ENCODE data around the gene TSKU.

Gene TSKU

DNA sequence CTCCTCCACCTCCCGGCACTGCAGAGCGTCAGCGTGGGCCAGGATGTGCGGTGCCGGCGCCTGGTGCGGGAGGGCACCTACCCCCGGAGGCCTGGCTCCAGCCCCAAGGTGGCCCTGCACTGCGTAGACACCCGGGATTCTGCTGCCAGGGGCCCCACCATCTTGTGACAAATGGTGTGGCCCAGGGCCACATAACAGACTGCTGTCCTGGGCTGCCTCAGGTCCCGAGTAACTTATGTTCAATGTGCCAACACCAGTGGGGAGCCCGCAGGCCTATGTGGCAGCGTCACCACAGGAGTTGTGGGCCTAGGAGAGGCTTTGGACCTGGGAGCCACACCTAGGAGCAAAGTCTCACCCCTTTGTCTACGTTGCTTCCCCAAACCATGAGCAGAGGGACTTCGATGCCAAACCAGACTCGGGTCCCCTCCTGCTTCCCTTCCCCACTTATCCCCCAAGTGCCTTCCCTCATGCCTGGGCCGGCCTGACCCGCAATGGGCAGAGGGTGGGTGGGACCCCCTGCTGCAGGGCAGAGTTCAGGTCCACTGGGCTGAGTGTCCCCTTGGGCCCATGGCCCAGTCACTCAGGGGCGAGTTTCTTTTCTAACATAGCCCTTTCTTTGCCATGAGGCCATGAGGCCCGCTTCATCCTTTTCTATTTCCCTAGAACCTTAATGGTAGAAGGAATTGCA is 13.5 kb downstream of the TSKU start:
- DNase-seq (ENCODE audit: low spot score) = no peak
- no peak for TF ChIP-seq CTCF (IDR thresholded peaks at IDR 0.05; ENCODE audit: extremely low read depth, missing control alignments)

DNA sequence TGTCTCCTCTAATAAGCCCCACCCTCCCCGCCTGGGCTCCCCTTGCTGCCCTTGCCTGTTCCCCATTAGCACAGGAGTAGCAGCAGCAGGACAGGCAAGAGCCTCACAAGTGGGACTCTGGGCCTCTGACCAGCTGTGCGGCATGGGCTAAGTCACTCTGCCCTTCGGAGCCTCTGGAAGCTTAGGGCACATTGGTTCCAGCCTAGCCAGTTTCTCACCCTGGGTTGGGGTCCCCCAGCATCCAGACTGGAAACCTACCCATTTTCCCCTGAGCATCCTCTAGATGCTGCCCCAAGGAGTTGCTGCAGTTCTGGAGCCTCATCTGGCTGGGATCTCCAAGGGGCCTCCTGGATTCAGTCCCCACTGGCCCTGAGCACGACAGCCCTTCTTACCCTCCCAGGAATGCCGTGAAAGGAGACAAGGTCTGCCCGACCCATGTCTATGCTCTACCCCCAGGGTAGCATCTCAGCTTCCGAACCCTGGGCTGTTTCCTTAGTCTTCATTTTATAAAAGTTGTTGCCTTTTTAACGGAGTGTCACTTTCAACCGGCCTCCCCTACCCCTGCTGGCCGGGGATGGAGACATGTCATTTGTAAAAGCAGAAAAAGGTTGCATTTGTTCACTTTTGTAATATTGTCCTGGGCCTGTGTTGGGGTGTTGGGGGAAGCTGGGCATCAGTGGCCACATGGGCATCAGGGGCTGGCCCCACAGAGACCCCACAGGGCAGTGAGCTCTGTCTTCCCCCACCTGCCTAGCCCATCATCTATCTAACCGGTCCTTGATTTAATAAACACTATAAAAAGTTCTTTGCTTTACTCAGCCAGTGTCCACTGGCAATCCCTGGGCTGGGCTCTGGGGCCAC is 14.4 kb downstream of the TSKU start:
- no peak for DNase-seq (ENCODE audit: low spot score)
- no peak for TF ChIP-seq CTCF (IDR thresholded peaks at IDR 0.05; ENCODE audit: extremely low read depth, missing control alignments)

DNA sequence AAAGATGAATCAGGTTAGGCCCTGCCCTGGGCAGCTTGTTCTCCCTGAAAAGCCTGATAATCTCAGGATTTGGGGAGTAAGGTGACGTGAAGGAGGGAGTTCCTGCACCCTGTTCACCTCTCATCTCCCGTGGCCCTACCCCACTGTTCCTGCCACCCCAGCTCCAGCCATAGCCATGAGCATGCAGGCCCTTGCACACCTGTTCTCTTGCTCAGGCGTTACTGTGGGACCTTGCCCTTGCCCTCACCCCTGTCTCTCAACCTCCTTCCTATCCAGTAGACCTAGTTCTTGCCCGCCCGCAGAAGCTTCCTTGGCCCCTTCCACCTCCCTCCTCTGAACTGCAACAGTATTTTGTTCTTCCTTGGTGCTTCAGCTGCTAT is 15.0 kb downstream of the TSKU start:
- DNase-seq (ENCODE audit: low spot score) = no peak
- TF ChIP-seq CTCF (IDR thresholded peaks at IDR 0.05; ENCODE audit: extremely low read depth, missing control alignments) = no peak

DNA sequence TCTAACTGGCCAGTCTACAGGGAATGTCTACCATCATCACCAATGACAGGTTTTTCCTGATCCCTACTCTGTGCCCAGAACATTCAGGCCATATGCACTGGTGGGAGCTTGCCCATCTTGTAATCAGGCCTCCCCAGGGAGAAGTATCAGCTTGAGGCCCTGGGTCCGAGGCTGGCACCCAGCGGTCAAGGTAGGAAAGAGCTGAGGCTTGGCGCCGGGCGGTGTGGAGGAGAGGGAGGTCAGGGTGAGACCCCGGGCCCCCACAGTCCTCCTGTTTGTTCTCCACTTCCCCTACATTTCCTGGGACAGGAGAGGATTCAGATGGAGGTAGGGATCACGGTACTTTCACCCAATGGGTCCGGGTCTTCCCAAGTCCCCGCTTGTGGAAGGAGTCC is 15.5 kb downstream of the TSKU start:
- DNase-seq (ENCODE audit: low spot score) = no peak
- no peak for TF ChIP-seq CTCF (IDR thresholded peaks at IDR 0.05; ENCODE audit: extremely low read depth, missing control alignments)

GRCh38 chr11:76799066-76799804 is 16.1 kb downstream of the TSKU start:
- DNase-seq (ENCODE audit: low spot score) = peak; percentile 90
- peak; percentile 97 for TF ChIP-seq CTCF (IDR thresholded peaks at IDR 0.05; ENCODE audit: extremely low read depth, missing control alignments)

DNA sequence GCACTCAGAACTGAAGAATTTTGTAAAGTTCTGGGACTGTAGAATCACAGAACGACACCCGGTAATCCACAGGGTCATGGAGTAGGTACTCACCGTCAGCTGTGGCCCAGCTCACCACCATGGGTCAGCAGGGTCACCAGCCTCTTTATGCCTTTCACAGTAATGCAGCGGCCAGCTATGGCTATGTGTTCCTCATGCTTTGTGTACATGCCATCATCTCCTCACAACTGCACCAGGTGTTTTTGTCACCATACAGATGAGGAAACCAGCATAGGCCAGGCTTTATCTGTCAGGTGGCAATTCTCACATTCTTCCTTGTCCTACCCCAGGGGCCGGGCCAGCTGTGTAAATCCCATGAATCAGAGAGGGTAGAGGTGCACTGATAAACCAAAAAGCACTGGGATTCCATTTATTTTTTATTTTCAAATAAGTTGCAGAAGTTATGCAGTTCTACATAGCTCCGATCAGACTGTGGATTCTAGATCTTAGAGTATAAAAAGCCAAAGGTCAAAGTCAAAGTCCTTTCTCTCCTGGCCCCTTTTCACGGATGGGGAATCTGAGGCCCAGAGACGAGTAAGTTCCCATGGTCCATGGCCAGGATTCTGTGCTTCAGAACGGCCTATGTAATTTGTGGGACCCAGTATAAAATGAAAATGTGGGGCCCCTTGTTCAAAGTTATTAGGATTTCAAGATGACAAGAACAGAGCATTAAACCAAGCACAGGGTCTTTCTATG is 17.5 kb downstream of the TSKU start:
- DNase-seq (ENCODE audit: low spot score) = no peak
- TF ChIP-seq CTCF (IDR thresholded peaks at IDR 0.05; ENCODE audit: extremely low read depth, missing control alignments) = no peak

All from GM20000 (cell line).